ENCODE results near the gene LRCH1.

GRCh38 chr13:46555722-46556417, 2.9 kb downstream of the LRCH1 start:
- TF ChIP-seq EZH2 (IDR thresholded peaks at IDR 0.05; ENCODE audit: insufficient read depth, poor library complexity, severe bottlenecking) (no peak), EZH2phosphoT487 (IDR thresholded peaks at IDR 0.05; ENCODE audit: insufficient read depth, low read depth) (no peak)
